ENCODE results near the gene CDC73.
"Not testable (repeated sequence)": the region's sequence is repeated elsewhere in the genome, so short reads cannot be mapped to it uniquely, and the experiment has no call there.

CDC73 gene

GRCh38 chr1:193184776-193185175 is 62.9 kb downstream of the CDC73 start:
- Histone ChIP-seq H3K9ac (ENCODE audit: low read depth, low read length) (peak overlapping the region; percentile 73), H3K4me1 (ENCODE audit: control insufficient read depth, insufficient read depth, low read length) (peaks cover 43% of the 10 kb centered on the region), H3K36me3 (ENCODE audit: insufficient read depth, low read length) (no peaks in the 10 kb centered on the region), H3K27me3 (ENCODE audit: control insufficient read depth, insufficient read depth, low read length) (no peaks in the 10 kb centered on the region), H3K4me3 (ENCODE audit: low read length) (peak overlapping the region; percentile 68), H3K9me3 (replicated peaks; ENCODE audit: low read length) (no peaks in the 10 kb centered on the region), H3K4me2 (ENCODE audit: low read length) (peak overlapping the region; percentile 83)

- Histone ChIP-seq H3K4me1 (ENCODE audit: control insufficient read depth, insufficient read depth, low read length) (peaks cover 48% of the 10 kb centered on the region), H3K27me3 (ENCODE audit: control insufficient read depth, insufficient read depth, low read length) (no peaks in the 10 kb centered on the region), H3K9me3 (replicated peaks; ENCODE audit: low read length) (no peaks in the 10 kb centered on the region), H3K4me3 (ENCODE audit: low read length) (peak overlapping the region; percentile 68), H3K4me2 (ENCODE audit: low read length) (peak overlapping the region; percentile 83), H3K36me3 (ENCODE audit: insufficient read depth, low read length) (no peaks in the 10 kb centered on the region), H3K9ac (ENCODE audit: low read depth, low read length) (peak overlapping the region; percentile 73)
Measured at GRCh38 chr1:193185211-193185610, 63.4 kb downstream of the CDC73 start.

- H3K36me3 ChIP-seq (ENCODE audit: insufficient read depth, low read length): no peaks in the 10 kb centered on the region
- no peaks in the 10 kb centered on the region for H3K27me3 ChIP-seq (ENCODE audit: control insufficient read depth, insufficient read depth, low read length)
- H3K4me3 ChIP-seq (ENCODE audit: low read length): peak within 1 kb of the TSS; percentile 68
- peaks cover 46% of the 10 kb centered on the region for H3K4me1 ChIP-seq (ENCODE audit: control insufficient read depth, insufficient read depth, low read length)
- no peaks in the 10 kb centered on the region for H3K9me3 ChIP-seq (replicated peaks; ENCODE audit: low read length)
- H3K9ac ChIP-seq (ENCODE audit: low read depth, low read length): peak within 1 kb of the TSS; percentile 73
- peak within 1 kb of the TSS; percentile 83 for H3K4me2 ChIP-seq (ENCODE audit: low read length)
Measured at GRCh38 chr1:193185901-193186731, 64.3 kb downstream of the CDC73 start, which contains the start of gene B3GALT2. Gene B3GALT2, minus strand, starts transcription at chr1:193186613. Its CDS starts 5,051 bp downstream, at chr1:193181562.

- H3K4me2 ChIP-seq (ENCODE audit: low read length): peak overlapping the region; percentile 83
- no peaks in the 10 kb centered on the region for H3K27me3 ChIP-seq (ENCODE audit: control insufficient read depth, insufficient read depth, low read length)
- H3K9me3 ChIP-seq (replicated peaks; ENCODE audit: low read length): no peaks in the 10 kb centered on the region
- H3K4me1 ChIP-seq (ENCODE audit: control insufficient read depth, insufficient read depth, low read length): peaks cover 36% of the 10 kb centered on the region
- no peaks in the 10 kb centered on the region for H3K36me3 ChIP-seq (ENCODE audit: insufficient read depth, low read length)
- H3K9ac ChIP-seq (ENCODE audit: low read depth, low read length): peak overlapping the region; percentile 73
- H3K4me3 ChIP-seq (ENCODE audit: low read length): peak overlapping the region; percentile 68
Measured at GRCh38 chr1:193187114-193187513, 65.3 kb downstream of the CDC73 start.

- H3K4me1 ChIP-seq (ENCODE audit: control insufficient read depth, insufficient read depth, low read length): peaks cover 30% of the 10 kb centered on the region
- H3K9ac ChIP-seq (ENCODE audit: low read depth, low read length); H3K4me3 ChIP-seq (ENCODE audit: low read length); H3K4me2 ChIP-seq (ENCODE audit: low read length); H3K9me3 ChIP-seq (replicated peaks; ENCODE audit: low read length); H3K27me3 ChIP-seq (ENCODE audit: control insufficient read depth, insufficient read depth, low read length); H3K36me3 ChIP-seq (ENCODE audit: insufficient read depth, low read length): not testable (repeated sequence)
Measured at GRCh38 chr1:193188915-193189314, 67.1 kb downstream of the CDC73 start.

- peaks cover 30% of the 10 kb centered on the region for H3K4me1 ChIP-seq (ENCODE audit: control insufficient read depth, insufficient read depth, low read length)
- H3K36me3 ChIP-seq (ENCODE audit: insufficient read depth, low read length): peaks cover 4% of the 10 kb centered on the region
- H3K27me3 ChIP-seq (ENCODE audit: control insufficient read depth, insufficient read depth, low read length): no peaks in the 10 kb centered on the region
- H3K9ac ChIP-seq (ENCODE audit: low read depth, low read length): no peak overlapping the region
- no peak overlapping the region for H3K4me2 ChIP-seq (ENCODE audit: low read length)
- no peaks in the 10 kb centered on the region for H3K9me3 ChIP-seq (replicated peaks; ENCODE audit: low read length)
- no peak overlapping the region for H3K4me3 ChIP-seq (ENCODE audit: low read length)
Measured at GRCh38 chr1:193189442-193190095, 67.7 kb downstream of the CDC73 start.

GRCh38 chr1:193190096-193190744 is 68.4 kb downstream of the CDC73 start:
- peak overlapping the region; percentile 16 for H3K4me2 ChIP-seq (ENCODE audit: low read length)
- peak overlapping the region; percentile 1 for H3K9ac ChIP-seq (ENCODE audit: low read depth, low read length)
- peaks cover 30% of the 10 kb centered on the region for H3K4me1 ChIP-seq (ENCODE audit: control insufficient read depth, insufficient read depth, low read length)
- no peaks in the 10 kb centered on the region for H3K9me3 ChIP-seq (replicated peaks; ENCODE audit: low read length)
- H3K4me3 ChIP-seq (ENCODE audit: low read length): no peak overlapping the region
- H3K27me3 ChIP-seq (ENCODE audit: control insufficient read depth, insufficient read depth, low read length): no peaks in the 10 kb centered on the region
- H3K36me3 ChIP-seq (ENCODE audit: insufficient read depth, low read length): peaks cover 8% of the 10 kb centered on the region

GRCh38 chr1:193192586-193192985 is 70.8 kb downstream of the CDC73 start:
- H3K27me3 ChIP-seq (ENCODE audit: control insufficient read depth, insufficient read depth, low read length): no peaks in the 10 kb centered on the region
- no peak overlapping the region for H3K4me2 ChIP-seq (ENCODE audit: low read length)
- H3K4me3 ChIP-seq (ENCODE audit: low read length): no peak overlapping the region
- no peak overlapping the region for H3K9ac ChIP-seq (ENCODE audit: low read depth, low read length)
- no peaks in the 10 kb centered on the region for H3K9me3 ChIP-seq (replicated peaks; ENCODE audit: low read length)
- H3K36me3 ChIP-seq (ENCODE audit: insufficient read depth, low read length): peaks cover 9% of the 10 kb centered on the region
- peaks cover 20% of the 10 kb centered on the region for H3K4me1 ChIP-seq (ENCODE audit: control insufficient read depth, insufficient read depth, low read length)

- H3K27me3 ChIP-seq (ENCODE audit: control insufficient read depth, insufficient read depth, low read length): no peaks in the 10 kb centered on the region
- H3K9ac ChIP-seq (ENCODE audit: low read depth, low read length): no peak overlapping the region
- peaks cover 7% of the 10 kb centered on the region for H3K36me3 ChIP-seq (ENCODE audit: insufficient read depth, low read length)
- no peaks in the 10 kb centered on the region for H3K9me3 ChIP-seq (replicated peaks; ENCODE audit: low read length)
- no peak overlapping the region for H3K4me3 ChIP-seq (ENCODE audit: low read length)
- H3K4me1 ChIP-seq (ENCODE audit: control insufficient read depth, insufficient read depth, low read length): peaks cover 3% of the 10 kb centered on the region
- H3K4me2 ChIP-seq (ENCODE audit: low read length): no peak overlapping the region
Measured at GRCh38 chr1:193199940-193200339, 78.1 kb downstream of the CDC73 start.

- peaks cover 3% of the 10 kb centered on the region for H3K4me1 ChIP-seq (ENCODE audit: control insufficient read depth, insufficient read depth, low read length)
- H3K9ac ChIP-seq (ENCODE audit: low read depth, low read length): no peak overlapping the region
- H3K4me2 ChIP-seq (ENCODE audit: low read length): no peak overlapping the region
- no peaks in the 10 kb centered on the region for H3K27me3 ChIP-seq (ENCODE audit: control insufficient read depth, insufficient read depth, low read length)
- H3K4me3 ChIP-seq (ENCODE audit: low read length): no peak overlapping the region
- peaks cover 14% of the 10 kb centered on the region for H3K36me3 ChIP-seq (ENCODE audit: insufficient read depth, low read length)
- H3K9me3 ChIP-seq (replicated peaks; ENCODE audit: low read length): no peaks in the 10 kb centered on the region
Measured at GRCh38 chr1:193201021-193201420, 79.2 kb downstream of the CDC73 start.

- H3K4me2 ChIP-seq (ENCODE audit: low read length): peak overlapping the region; percentile 54
- H3K4me1 ChIP-seq (ENCODE audit: control insufficient read depth, insufficient read depth, low read length): peaks cover 24% of the 10 kb centered on the region
- H3K9me3 ChIP-seq (replicated peaks; ENCODE audit: low read length): no peaks in the 10 kb centered on the region
- peaks cover 34% of the 10 kb centered on the region for H3K36me3 ChIP-seq (ENCODE audit: insufficient read depth, low read length)
- H3K27me3 ChIP-seq (ENCODE audit: control insufficient read depth, insufficient read depth, low read length): no peaks in the 10 kb centered on the region
- H3K4me3 ChIP-seq (ENCODE audit: low read length): no peak overlapping the region
- peak overlapping the region; percentile 63 for H3K9ac ChIP-seq (ENCODE audit: low read depth, low read length)
Measured at GRCh38 chr1:193210996-193211395, 89.2 kb downstream of the CDC73 start.

All from skeletal muscle satellite cell (primary cell).